GM19099 (cell line): ENCODE results near the gene PEAR1.

ENCODE experiments used
- POLR2A ChIP-seq: IDR thresholded peaks from 3 replicates; pipeline ENCODE4 v1.6.1; 2011; ENCODE audit warnings: low read depth; ENCODE audit not compliant: insufficient read length; ENCODE audit errors: extremely low read depth

Gene PEAR1, protein sequence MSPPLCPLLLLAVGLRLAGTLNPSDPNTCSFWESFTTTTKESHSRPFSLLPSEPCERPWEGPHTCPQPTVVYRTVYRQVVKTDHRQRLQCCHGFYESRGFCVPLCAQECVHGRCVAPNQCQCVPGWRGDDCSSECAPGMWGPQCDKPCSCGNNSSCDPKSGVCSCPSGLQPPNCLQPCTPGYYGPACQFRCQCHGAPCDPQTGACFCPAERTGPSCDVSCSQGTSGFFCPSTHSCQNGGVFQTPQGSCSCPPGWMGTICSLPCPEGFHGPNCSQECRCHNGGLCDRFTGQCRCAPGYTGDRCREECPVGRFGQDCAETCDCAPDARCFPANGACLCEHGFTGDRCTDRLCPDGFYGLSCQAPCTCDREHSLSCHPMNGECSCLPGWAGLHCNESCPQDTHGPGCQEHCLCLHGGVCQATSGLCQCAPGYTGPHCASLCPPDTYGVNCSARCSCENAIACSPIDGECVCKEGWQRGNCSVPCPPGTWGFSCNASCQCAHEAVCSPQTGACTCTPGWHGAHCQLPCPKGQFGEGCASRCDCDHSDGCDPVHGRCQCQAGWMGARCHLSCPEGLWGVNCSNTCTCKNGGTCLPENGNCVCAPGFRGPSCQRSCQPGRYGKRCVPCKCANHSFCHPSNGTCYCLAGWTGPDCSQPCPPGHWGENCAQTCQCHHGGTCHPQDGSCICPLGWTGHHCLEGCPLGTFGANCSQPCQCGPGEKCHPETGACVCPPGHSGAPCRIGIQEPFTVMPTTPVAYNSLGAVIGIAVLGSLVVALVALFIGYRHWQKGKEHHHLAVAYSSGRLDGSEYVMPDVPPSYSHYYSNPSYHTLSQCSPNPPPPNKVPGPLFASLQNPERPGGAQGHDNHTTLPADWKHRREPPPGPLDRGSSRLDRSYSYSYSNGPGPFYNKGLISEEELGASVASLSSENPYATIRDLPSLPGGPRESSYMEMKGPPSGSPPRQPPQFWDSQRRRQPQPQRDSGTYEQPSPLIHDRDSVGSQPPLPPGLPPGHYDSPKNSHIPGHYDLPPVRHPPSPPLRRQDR

DNA sequence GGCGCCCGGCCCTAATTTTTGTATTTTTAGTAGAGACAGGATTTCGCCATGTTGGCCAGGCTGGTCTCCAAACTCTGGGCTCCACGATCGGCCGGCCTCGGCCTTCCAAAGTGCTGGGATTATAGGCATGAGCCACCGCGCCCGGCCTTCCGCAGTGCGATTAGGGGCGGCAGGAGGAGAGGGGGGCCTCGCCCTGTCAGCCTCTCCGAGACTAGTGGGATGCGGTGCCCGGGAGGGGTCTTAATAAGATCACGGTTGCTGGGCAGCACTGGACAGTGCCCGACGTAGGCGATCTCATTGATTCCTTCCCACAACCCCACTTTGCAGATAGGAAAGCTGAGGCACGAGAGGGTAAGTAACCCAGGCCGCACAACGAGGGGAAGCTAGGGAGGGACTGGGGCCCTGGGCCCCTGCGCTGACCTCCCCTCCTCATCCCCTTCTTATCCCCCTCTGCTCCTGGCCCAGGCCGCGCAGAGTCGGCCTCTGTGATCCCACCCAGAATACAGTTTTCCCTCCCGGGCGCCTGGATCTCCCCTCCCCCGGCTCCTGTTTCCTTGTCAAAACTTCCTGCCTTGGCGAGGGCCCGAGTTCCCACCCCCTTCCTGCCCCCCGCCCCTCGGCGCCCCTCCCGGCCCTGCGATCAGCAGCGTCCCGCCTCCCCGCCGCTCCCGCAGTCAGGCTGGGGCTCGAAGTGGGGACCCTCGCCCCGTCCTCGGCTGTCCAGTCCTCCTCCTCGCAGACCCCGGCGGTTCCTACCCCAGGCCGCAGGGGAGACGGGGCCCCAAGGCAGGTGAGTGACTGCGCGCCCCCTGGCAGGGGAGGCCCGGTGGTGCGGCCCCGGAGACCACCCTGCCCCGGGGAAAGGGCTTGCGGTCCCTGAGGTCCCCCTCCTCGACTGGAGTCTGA lies at the start of gene PEAR1:
PEAR1 (plus strand) TSS at position 671 of the 906 bp plus-strand sequence. CDS start 10,209 bp downstream, outside the sequence.
- no peak for TF ChIP-seq POLR2A

DNA sequence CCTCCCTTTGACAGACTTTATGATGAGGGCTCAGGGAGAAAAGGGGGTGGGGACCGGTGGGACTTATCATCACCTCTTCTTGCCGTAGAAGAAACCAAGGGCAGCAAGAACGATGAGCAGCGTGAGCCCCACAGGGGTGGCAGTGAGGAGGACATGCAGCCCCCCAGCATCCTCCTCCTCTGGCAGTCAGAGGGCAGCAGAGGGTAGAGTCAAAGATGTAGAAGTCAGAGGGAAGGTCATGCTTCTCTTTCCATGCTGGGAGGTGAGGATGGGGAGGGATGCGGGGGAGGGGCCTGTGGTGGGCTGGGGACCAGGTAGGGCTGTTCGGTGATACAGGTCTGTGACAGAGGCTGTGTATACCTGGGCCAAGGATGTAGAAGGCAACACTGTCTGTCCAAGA lies 49.4 kb upstream of the PEAR1 start:
- no peak for TF ChIP-seq POLR2A

DNA sequence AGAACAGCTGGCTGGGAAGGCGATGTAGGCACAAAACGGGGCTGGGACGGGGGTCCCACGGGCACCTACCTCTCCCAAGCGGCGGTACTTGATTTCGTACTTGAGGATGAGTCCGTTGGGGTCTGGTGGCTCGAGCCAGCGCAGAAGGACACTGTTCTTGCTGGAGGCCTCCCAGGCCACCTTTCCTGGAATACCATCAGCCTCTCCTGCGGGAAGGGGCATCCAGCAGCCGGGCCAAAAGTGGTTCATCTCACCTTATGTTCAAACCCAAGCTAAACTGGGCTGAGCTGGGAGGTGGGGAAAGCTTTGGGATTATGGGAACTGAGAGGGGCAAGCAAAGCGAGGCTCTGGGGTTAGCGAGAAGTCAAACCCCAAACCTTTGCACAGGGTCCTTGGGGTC lies 48.9 kb upstream of the PEAR1 start:
- TF ChIP-seq POLR2A: no peak

DNA sequence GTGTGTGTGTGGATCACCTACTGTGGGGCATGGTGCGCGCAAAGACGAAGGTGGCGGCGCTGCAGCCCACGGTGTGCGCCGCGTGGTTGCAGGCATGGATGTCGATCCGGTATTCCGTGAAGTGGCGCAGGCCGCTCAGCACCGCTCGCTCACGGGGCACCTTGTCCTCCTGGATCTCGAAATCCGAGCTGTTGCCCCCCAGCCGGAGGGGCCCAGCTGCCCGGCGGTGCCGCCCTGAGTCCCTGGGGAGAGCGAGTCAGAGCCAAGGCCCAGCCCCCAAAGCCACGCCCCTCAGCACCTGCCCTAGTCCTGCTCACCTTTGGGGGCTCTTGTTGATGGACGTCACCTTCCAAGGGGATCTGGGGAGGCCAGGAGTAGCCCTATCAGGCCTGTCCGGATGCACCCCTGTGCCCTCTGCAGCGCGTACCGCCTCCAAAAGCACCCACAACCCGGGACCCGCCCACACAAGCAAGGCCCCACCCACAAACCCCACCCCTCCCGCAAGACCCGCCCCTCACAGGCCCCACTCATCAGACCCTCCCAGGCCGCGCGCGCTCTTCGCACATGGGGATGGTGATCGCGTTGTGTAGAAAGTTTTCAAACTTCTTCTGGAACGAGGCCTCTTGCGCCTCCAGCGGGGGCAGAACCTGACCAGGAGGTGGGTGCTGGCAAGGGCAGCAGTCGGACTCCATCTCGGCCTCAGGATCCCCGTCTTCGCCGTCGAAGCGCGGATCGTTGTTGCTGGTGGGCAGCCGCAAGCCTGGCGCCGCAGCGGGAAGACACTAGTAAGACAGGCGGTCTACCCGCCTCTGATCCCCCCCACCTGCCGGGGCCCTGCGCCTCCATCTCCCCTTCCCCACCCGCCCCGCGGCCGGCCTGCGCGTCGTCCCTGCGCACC lies 48.2 kb upstream of the PEAR1 start:
- no peak for TF ChIP-seq POLR2A

DNA sequence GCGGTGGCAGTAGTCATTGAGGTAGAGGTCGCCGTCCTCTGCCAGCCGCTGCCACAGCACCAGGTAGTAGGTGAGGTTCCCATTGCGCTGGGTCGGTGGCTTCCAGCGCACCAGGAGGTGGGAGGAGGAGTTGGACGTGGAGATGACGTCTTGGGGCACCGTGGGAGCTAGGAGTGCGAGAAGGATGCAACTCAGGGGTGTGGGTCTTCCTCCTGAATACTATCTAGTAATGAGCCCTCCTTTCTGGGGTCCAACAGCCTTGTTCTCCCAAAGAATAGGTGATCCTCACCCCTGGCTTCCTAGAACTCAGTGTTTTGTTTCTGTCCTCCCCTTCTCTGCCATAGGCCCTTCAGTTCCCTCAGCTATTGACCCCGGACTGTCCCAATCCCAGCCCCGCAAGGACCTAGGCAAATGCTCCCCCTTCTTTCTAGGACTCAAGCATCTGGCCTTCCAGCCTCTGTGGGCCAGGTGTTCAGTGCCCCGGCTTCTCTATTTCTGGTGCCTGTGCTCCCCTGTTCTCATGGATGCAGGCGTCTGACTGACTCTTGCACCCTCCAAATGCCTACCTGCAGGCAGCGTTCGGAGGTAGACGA lies 47.5 kb upstream of the PEAR1 start:
- no peak for TF ChIP-seq POLR2A

DNA sequence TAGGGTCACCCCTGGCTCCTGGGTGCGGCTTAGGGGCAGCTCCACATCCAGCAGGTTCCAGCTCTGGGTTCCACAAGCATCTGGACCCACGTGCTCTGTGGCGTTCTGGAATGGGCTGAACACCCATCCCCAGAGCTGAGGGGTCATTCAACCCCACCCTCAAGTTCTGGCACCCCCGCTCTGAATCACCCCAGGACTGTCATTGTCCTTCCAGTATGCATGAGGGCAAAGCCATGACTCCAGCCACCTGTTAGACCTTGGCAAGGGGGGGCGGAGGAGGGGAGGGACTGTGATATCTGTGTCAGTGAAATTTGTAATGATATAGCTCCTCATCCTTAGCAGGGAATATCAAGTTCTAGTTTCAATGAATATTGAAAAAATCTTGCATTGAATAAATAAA lies 46.9 kb upstream of the PEAR1 start:
- TF ChIP-seq POLR2A: no peak

DNA sequence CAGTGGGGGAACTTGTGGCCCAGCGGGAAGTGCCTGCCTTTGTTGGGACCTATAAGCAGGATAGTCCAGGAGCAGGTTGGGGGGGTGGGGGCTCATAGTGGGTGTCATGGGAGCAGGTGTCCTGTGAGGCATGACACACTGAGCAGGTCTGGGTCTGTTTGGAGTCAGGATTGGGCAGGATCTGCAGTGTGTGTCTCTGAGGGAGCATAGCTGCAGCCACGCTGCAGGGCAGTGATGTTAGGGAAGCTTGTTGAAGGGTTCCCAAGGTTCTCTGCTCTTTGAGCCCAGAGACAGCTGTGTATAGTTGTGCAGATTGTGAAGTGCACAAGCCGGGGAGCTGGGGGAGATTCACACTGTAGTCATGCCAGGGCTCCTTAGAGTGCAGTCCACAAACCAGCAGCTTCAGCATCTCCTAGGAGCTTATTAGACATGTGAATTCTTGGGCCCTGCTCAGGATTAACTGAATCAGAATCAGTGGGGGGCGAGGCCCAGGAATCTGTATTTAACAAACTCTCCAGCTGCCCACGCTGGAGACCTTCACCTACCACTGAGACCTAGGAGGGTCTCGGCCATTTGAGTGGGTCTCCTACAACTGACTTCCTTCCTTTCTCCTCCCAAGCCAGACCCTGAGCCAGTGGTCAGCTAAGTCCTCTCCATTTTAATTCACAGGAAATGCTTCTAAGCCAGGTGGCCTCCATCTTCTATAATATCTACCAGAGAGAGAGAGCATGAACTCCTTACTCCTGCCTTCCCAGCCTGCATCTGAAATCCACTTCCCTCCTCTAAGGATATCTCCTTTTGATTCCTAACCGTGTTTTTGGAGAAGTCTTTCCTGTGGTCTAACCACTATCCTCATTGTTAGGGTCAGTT lies 45.7 kb upstream of the PEAR1 start:
- TF ChIP-seq POLR2A: no peak

DNA sequence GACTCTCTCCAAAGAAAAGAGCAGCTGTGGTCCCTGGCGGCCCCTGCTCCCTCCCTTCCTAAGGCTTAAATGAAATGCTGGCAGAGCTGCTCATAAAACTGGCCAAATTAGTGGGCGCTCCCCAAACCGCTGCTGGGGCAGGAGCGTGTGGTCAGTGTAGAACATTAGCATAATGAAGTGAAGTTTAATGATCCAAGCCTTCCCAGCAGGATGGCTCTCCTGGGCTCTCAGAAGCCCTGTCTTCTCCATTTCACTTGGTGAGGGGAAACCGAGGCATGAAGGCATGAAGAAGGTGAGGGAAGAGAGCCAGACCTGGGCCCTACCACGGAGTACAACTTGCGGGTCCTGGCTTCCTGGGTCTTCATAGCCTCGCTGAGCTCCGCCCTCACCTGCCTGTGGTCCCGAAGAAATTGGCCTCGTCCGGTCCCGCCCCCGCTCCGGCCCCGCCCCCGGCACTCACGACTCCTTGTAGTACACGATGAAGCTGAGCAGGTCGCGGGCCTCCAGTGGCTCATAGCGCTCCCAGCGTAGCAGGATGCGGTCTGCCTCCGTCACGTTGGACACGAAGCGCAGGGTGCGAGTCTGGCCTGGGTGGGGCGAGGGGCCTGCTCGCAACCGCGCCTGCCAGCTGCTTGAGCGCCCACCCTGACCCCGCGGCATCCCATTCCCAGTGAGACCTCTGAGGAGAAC lies 44.9 kb upstream of the PEAR1 start:
- TF ChIP-seq POLR2A: no peak

DNA sequence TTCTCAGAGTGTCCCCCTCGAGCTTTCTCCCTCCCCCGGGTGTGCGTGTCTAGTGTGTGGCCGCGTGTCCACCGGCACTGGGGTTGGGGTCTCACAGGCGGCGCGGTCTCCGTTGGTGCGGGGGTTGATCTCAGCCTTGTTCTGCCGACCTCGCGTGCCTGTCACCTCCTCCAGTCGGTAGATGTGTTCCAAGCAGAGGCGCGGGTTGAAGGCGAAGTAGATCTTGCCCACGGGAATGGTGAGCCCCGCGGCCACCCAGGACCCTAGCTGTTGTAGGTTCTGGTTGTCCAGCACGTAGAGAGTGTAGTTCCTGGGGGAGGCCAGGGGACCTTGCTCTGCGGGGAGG lies 44.4 kb upstream of the PEAR1 start:
- TF ChIP-seq POLR2A: no peak

DNA sequence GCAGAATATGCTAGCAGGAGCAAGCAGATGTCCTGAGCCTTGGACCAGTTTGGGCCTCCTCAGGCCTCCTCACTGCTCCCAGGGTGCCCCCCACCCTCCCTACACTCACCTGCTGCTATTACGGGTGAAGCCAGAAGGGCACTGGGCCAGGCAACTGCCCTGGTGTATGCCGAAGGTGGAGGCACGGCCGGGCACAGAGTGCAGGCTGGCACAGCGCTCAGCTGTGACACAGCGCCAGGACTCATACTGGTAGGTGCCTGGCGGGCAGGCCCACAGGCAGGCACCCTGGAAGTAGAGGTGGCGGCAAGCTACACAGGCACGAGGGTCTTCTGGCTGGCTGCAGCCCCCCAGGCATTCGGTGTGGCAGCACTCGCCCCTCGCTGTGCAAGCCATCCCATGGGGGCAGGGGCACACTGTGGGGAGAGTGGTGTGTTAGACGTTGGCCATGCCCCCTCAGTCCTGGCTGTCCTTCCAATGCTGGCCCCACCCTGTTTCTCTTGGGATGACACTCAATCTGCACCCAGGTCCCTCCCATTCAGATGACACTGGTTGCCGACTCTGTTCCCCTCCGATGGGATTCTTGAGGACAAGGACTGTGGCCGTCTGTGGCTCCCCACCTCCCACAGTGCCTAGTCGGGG lies 41.6 kb upstream of the PEAR1 start:
- TF ChIP-seq POLR2A: no peak

DNA sequence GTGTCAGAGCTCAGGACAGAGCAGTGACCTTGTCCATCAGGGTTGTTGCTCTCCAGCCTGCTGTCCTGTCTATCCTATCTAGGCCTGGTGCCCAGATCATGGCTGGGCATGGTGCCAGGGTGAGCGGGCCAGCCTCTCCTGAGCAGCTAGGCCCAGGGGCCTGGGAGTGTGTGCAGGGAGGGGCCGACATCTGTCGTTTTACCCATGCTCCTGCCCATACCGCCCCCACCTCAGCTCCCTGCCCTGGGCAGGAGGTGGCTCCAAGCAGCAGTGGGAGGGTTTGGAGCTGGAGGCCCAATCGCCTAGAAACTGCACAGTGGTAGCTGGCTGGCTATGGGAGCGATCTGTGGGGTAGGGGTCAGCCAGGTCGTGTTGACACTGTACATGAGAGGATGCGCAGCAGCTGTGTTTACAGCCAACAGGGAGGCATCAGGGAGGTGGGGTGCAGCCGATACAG lies 41.1 kb upstream of the PEAR1 start:
- TF ChIP-seq POLR2A: no peak
